Kidney capillary endothelial cell (primary cell): ENCODE measurements around the gene ARID2.
A peak's percentile ranks its signal among the peaks of the same experiment; 100 is the strongest.

Source experiments
- DNase-seq: peaks from one replicate; pipeline ENCODE4 v3.0.0-alpha.2; 2018; ENCODE audit warnings: low spot score

ARID2 gene

DNA sequence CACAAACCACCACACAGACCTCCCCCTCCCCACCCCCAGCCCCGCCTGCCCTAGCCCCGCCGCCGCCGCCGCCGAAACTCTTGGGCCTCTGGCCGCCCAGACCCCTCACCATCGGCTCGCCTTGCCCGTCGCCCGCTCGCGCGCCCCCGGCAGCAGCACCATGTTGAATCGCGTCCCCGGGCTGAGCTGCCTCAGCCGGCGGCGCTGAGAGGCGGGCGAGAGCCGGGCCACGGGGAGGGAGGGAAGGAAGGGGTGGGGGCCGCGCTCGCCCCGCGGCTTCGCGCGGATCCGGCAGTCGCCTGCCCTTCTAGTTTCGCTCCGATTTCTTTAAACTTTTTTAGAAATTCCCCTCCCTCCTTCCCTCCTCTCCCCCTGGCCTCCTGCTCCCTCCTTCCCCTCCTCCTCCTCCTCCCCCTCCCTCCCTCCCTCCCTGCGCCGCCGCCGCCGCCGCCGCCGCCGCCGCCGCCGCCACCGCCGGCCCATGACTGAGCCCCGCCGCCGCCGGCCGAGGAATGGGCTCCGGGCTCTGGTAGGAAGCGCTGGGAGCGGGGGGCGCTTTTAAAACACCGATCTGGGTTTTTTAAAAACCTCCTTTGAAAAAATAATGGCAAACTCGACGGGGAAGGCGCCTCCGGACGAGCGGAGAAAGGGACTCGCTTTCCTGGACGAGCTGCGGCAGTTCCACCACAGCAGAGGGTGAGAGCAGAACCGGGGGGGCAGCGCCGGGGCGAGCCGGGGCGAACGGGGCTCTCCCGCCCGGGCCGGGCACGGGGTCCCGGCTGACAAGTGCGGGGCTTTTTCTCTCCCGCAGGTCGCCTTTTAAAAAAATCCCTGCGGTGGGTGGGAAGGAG lies at the start of gene ARID2:
Gene ARID2, plus strand, starts transcription at position 474 of the 851 bp plus-strand sequence. Its CDS starts 131 bp downstream, at position 605.
- peak; percentile 44 for DNase-seq

- DNase-seq: no peak
Measured at GRCh38 chr12:45680362-45680761, 49.1 kb upstream of the ARID2 start.

GRCh38 chr12:45681465-45681864 lies 48.0 kb upstream of the ARID2 start:
- DNase-seq: no peak

- no peak for DNase-seq
Measured at GRCh38 chr12:45685680-45686079, 43.8 kb upstream of the ARID2 start.

DNA sequence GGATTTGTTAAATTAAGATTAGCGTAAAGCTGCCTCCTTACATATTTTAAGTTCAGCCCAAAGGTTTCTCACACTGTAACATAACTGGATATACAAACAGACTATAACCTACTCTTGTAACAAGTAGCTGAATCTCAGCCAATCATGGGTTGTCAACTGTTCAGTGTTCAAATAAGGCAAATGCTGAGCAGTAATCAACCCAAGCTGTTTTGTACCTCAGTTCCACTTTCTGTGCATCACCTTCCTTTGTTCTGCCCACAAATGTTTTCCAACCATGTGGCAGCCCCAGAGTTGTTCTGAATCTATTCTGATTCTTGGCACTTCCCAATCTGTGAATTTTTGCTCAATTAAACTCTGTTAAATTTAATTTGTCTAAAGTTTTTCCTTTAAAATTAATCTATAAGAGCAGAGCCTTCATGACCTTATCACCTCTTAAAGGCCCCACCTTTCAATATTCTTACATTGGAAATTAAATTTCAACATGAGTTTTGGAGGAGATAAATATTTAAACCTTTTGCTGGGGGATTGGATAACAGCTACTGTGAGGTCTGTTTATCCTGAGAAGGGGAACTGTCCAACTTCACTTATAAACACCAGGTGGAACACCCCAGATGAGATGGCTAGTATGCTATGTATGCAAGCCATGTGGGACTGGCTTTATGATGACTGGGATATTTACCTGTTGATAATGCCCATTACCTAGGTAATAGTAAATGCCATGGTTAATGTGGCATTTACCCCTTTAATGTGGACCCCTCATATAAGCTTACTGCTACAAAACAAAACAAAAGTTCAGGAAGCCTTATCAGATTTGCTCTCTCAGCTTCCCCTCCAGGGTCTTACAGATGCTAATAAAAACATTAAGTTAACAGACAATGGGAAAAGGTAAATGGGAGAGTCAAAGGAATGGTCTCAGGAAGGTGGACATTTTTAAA lies 42.2 kb upstream of the ARID2 start:
- no peak for DNase-seq

GRCh38 chr12:45688183-45688582 lies 41.3 kb upstream of the ARID2 start:
- no peak for DNase-seq

GRCh38 chr12:45695035-45695434 lies 34.5 kb upstream of the ARID2 start:
- no peak for DNase-seq

- DNase-seq: no peak
Measured at GRCh38 chr12:45695606-45696005, 33.9 kb upstream of the ARID2 start.

- DNase-seq: no peak
Measured at GRCh38 chr12:45696049-45696448, 33.5 kb upstream of the ARID2 start.

- no peak for DNase-seq
Measured at GRCh38 chr12:45697371-45697770, 32.1 kb upstream of the ARID2 start.

- no peak for DNase-seq
Measured at GRCh38 chr12:45701296-45701695, 28.2 kb upstream of the ARID2 start.

GRCh38 chr12:45703942-45704341 lies 25.6 kb upstream of the ARID2 start:
- no peak for DNase-seq

- no peak for DNase-seq
Measured at GRCh38 chr12:45704968-45705367, 24.5 kb upstream of the ARID2 start.

DNA sequence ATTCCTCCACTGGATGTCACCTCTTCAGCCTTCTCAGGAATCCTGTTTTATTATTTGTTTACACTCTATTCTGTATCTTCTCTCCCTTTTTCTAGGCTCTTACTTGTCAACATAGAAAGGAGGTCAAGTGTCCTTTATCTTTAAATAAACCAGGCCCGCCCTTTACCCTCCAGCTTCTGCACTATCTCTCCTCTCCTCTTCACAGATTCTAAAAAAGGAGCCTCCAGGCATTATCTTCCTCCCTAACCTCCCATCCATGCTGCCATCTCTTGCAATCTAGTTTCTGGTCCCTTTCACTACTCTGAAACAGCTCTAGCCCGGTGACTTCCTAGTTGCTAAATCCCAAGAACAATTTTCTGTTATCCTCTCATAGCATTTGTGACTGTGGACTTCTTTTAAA lies 24.1 kb upstream of the ARID2 start:
- DNase-seq: no peak

GRCh38 chr12:45707241-45707857 lies 22.2 kb upstream of the ARID2 start:
- no peak for DNase-seq

DNA sequence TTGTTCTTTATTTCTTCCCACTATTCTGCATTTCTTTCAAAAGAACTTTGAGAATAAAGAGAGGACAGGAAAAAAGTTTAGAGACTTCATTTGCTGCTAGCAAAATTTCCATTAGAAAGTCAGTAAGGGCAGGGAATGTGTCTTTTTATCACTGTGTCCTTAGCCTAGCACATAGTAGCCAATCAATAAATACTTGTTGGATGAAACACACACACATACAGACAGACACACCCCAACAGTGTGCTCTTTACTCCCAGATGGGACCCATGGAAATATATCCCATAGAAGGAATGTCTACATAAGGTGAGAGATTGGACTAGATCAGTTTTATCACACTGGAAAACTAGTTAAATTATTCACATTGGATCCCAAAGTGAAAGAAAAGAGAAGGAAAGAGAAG lies 21.1 kb upstream of the ARID2 start:
- DNase-seq: no peak

GRCh38 chr12:45708901-45709300 lies 20.6 kb upstream of the ARID2 start:
- DNase-seq: no peak

- no peak for DNase-seq
Measured at GRCh38 chr12:45712319-45712718, 17.2 kb upstream of the ARID2 start.

GRCh38 chr12:45713078-45713477 lies 16.4 kb upstream of the ARID2 start:
- DNase-seq: no peak

- no peak for DNase-seq
Measured at GRCh38 chr12:45718306-45718705, 11.2 kb upstream of the ARID2 start.

- no peak for DNase-seq
Measured at GRCh38 chr12:45720069-45720468, 9.4 kb upstream of the ARID2 start.

- no peak for DNase-seq
Measured at GRCh38 chr12:45721369-45721768, 8.1 kb upstream of the ARID2 start.

- DNase-seq: no peak
Measured at GRCh38 chr12:45721954-45722353, 7.6 kb upstream of the ARID2 start.
